Esophagus squamous epithelium (tissue), 5 donors: ENCODE results near the gene CPLX4. TPM values are rescaled to one million over a fixed set of nuclear protein-coding genes. Genes with fewer than 3 reads are reported as not detected.
"Not testable (repeated sequence)": the region's sequence is repeated elsewhere in the genome, so short reads cannot be mapped to it uniquely, and the experiment has no call there.

Source experiments
- DNase-seq: peaks from one replicate; lab custom pipeline; 2025; lab: John Stamatoyannopoulos, UW
- H3K27ac ChIP-seq, 4 donors: fragments of 200-600 bp; sonication (generic); one replicate each; pipeline ENCODE4 v1.5.1; 2016 to 2019; ENCODE audit warnings: mild to moderate bottlenecking in 1 of 4
- H3K27me3 ChIP-seq, 4 donors: fragments of 200-600 bp; sonication (generic); 1 replicate in 3 of 4; 2 replicates in 1 of 4; pipeline versions ENCODE4 v1.5.1 to v1.6.0; 2017 to 2021; ENCODE audit warnings: antibody characterized with exemption in 1 of 4
- H3K36me3 ChIP-seq, 3 donors: fragments of 200-600 bp; sonication (generic); one replicate each; pipeline ENCODE4 v1.5.1; 2016 to 2019
- H3K4me1 ChIP-seq, 3 donors: fragments of 200-600 bp; sonication (generic); one replicate each; pipeline ENCODE4 v1.5.1; 2017 to 2019
- H3K4me3 ChIP-seq, 4 donors: fragments of 200-600 bp; sonication (generic); 1 replicate in 3 of 4; 2 replicates in 1 of 4; pipeline ENCODE4 v1.5.1; 2016 to 2019; ENCODE audit warnings: mild to moderate bottlenecking in 2 of 4, moderate library complexity in 1 of 4
- H3K9me3 ChIP-seq, 3 donors: fragments of 200-600 bp; sonication (generic); one replicate each; pipeline ENCODE4 v1.5.1; 2016 to 2019
- POLR2A ChIP-seq, 4 donors: fragments of 450-650 bp; IDR thresholded peaks; one replicate each; pipeline ENCODE4 v1.6.1; 2017; ENCODE audit warnings: antibody characterized with exemption in 4 of 4, mild to moderate bottlenecking in 4 of 4, moderate library complexity in 3 of 4
- WGBS, 2 donors: methylation state at CpG; one replicate each; pipeline ENCODE4 v1.1.5; 2018; 5-methylcytosine and 5-hydroxymethylcytosine counted together
- intact Hi-C: fragments of 100-400 bp; cut with DNase I; formaldehyde crosslinking; loops from one replicate; pipeline ENCODE4 v1.15.0; 2022
- total RNA-seq, 4 donors: library from RNA; depleted of rRNA; stranded (reverse); fragments of >200 nt; gene quantifications; one replicate each; pipeline ENCODE4 v1.1.0, GENCODE V29; 2016
- TF ChIP-seq, protein P1 (sequence below), 6 experiments: fragments of 450-650 bp in 4 of 6; fragments of 200-600 bp in 2 of 6; sonication (generic) in 2 of 6; IDR thresholded peaks; one replicate each; pipeline ENCODE4 v1.5.1; 2016 to 2019; ENCODE audit warnings: antibody characterized with exemption in 6 of 6, mild to moderate bottlenecking in 4 of 6, moderate library complexity in 4 of 6
- donor health status: DM: yes; HTN: yes; CAD: no.

CPLX4 gene
- total RNA-seq, 4 donors from 2014 or later = 0.31 TPM; not detected in 3

GRCh38 chr18:59264651-59265245, 53.7 kb downstream of the CPLX4 start:
- peaks cover 13 to 56% (median 21%) of the 10 kb centered on the region in 3 donors for H3K4me1 ChIP-seq
- H3K27ac ChIP-seq = no peak overlapping the region
- no peaks in the 10 kb centered on the region for H3K9me3 ChIP-seq
- H3K36me3 ChIP-seq = no peaks in the 10 kb centered on the region
- TF ChIP-seq, protein P1, sequence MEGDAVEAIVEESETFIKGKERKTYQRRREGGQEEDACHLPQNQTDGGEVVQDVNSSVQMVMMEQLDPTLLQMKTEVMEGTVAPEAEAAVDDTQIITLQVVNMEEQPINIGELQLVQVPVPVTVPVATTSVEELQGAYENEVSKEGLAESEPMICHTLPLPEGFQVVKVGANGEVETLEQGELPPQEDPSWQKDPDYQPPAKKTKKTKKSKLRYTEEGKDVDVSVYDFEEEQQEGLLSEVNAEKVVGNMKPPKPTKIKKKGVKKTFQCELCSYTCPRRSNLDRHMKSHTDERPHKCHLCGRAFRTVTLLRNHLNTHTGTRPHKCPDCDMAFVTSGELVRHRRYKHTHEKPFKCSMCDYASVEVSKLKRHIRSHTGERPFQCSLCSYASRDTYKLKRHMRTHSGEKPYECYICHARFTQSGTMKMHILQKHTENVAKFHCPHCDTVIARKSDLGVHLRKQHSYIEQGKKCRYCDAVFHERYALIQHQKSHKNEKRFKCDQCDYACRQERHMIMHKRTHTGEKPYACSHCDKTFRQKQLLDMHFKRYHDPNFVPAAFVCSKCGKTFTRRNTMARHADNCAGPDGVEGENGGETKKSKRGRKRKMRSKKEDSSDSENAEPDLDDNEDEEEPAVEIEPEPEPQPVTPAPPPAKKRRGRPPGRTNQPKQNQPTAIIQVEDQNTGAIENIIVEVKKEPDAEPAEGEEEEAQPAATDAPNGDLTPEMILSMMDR (IDR thresholded peaks at IDR 0.05) = no peak
- no peak for TF ChIP-seq POLR2A (IDR thresholded peaks at IDR 0.05)
- no peak for DNase-seq
- 15 to 24% methylated on average over 10 to 17 of the region's 41 CpGs for WGBS, 2 donors
- peak overlapping the region in 1 of 4 donors; percentile 51 for H3K4me3 ChIP-seq
- H3K27me3 ChIP-seq = peaks cover 15 to 45% (median 27%) of the 10 kb centered on the region in 4 donors
- intact Hi-C loops = no loop called here

- no peak for DNase-seq
- intact Hi-C loops = no loop called here
- H3K4me3 ChIP-seq = no peak overlapping the region
- peaks cover 13 to 50% (median 18%) of the 10 kb centered on the region in 3 donors for H3K4me1 ChIP-seq
- H3K27ac ChIP-seq = no peak overlapping the region
- H3K9me3 ChIP-seq = no peaks in the 10 kb centered on the region
- 9 to 17% methylated on average over 6 to 11 of the region's 17 CpGs for WGBS, 2 donors
- peaks cover 16 to 40% (median 27%) of the 10 kb centered on the region in 4 donors for H3K27me3 ChIP-seq
- no peaks in the 10 kb centered on the region for H3K36me3 ChIP-seq
- TF ChIP-seq, protein P1 (IDR thresholded peaks at IDR 0.05) = no peak
- no peak for TF ChIP-seq POLR2A (IDR thresholded peaks at IDR 0.05)
These were observed 54.3 kb downstream of the CPLX4 start for GRCh38 chr18:59264121-59264571.

GRCh38 chr18:59263661-59264060, 54.8 kb downstream of the CPLX4 start:
- no peak for TF ChIP-seq POLR2A (IDR thresholded peaks at IDR 0.05)
- TF ChIP-seq, protein P1 (IDR thresholded peaks at IDR 0.05) = no peak
- peaks cover 11 to 45% (median 13%) of the 10 kb centered on the region in 3 donors for H3K4me1 ChIP-seq
- H3K27ac ChIP-seq = no peak overlapping the region
- WGBS, 2 donors = 1 to 9% methylated on average over 14 to 16 of the region's 16 CpGs
- peaks cover 13 to 37% (median 28%) of the 10 kb centered on the region in 4 donors for H3K27me3 ChIP-seq
- H3K36me3 ChIP-seq = no peaks in the 10 kb centered on the region
- intact Hi-C loops = no loop called here
- no peak overlapping the region for H3K4me3 ChIP-seq
- no peak for DNase-seq
- H3K9me3 ChIP-seq = no peaks in the 10 kb centered on the region

DNA sequence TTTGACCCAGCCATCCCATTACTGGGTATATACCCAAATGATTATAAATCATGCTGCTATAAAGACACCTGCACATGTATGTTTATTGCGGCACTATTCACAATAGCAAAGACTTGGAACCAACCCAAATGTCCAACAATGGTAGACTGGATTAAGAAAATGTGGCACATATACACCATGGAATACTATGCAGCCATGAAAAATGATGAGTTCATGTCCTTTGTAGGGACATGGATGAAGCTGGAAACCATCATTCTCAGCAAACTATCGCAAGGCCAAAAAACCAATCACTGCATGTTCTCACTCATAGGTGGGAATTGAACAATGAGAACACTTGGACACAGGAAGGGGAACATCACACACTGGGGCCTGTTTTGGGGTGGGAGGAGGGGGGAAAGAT, 56.2 kb downstream of the CPLX4 start:
- H3K4me3 ChIP-seq, H3K9me3 ChIP-seq, intact Hi-C loops, DNase-seq, H3K27ac ChIP-seq, H3K36me3 ChIP-seq: not testable (repeated sequence)
- 85 to 91% methylated on average over 2 of the region's 2 CpGs for WGBS, 2 donors
- H3K4me1 ChIP-seq = peaks cover 4 to 31% (median 10%) of the 10 kb centered on the region in 3 donors
- peaks cover 10 to 35% (median 24%) of the 10 kb centered on the region in 4 donors for H3K27me3 ChIP-seq

DNA sequence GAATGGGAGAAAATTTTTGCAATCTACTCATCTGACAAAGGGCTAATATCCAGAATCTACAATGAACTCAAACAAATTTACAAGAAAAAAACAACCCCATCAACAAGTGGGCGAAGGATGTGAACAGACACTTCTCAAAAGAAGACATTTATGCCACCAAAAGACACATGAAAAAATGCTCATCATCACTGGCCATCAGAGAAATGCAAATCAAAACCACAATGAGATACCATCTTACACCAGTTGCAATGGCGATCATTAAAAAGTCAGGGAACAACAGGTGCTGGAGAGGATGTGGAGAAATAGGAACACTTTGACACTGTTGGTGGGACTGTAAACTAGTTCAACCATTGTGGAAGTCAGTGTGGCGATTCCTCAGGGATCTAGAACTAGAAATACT, 56.6 kb downstream of the CPLX4 start:
- DNase-seq, H3K9me3 ChIP-seq, H3K4me3 ChIP-seq, H3K36me3 ChIP-seq, intact Hi-C loops, H3K27ac ChIP-seq: not testable (repeated sequence)
- H3K4me1 ChIP-seq = peaks cover 4 to 31% (median 10%) of the 10 kb centered on the region in 3 donors
- 79 to 81% methylated on average over 3 of the region's 3 CpGs for WGBS, 2 donors
- peaks cover 10 to 39% (median 23%) of the 10 kb centered on the region in 4 donors for H3K27me3 ChIP-seq

DNA sequence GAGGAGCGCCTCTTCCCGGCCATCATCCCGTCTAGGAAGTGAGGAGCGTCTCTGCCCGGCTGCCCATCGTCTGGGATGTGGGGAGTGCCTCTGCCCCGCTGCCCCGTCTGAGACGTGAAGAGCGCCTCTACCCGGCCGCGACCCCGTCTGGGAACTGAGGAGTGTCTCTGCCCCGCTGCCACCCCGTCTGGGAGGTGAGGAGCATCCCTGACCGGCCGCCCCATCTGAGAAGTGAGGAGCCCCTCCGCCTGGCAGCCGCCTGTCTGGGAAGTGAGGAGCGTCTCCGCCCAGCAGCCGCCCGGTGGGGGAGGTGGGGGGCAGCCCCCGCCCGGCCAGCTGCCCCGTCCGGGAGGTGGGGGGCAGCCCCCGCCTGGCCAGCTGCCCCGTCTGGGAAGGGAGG, 63.0 kb downstream of the CPLX4 start:
- WGBS, 2 donors = no CpG with 5 or more reads among the region's 30 CpGs
- DNase-seq, H3K27ac ChIP-seq, intact Hi-C loops, H3K4me3 ChIP-seq, H3K36me3 ChIP-seq, H3K4me1 ChIP-seq, H3K9me3 ChIP-seq: not testable (repeated sequence)
- peaks cover 0 to 78% (median 0%) of the 10 kb centered on the region in 4 donors for H3K27me3 ChIP-seq
